Liver (tissue), 3 donors: ENCODE data around the gene PEAK1.

Experiments
- ATF3 ChIP-seq: IDR thresholded peaks from 2 replicates; pipeline ENCODE4 v1.6.1; 2016; ENCODE audit warnings: antibody characterized with exemption
- CTCF ChIP-seq: fragments of 150-350 bp; IDR thresholded peaks from 2 replicates; pipeline ENCODE4 v1.5.1; 2017; ENCODE audit warnings: improper control_type of control experiment, low read depth, low read length; ENCODE audit not compliant: missing input control
- GABPA ChIP-seq, 2 donors: IDR thresholded peaks in 1 of 2; conservative IDR thresholded peaks in 1 of 2; 2 replicates each; pipeline ENCODE4 v1.6.1; 2016; ENCODE audit warnings: antibody characterized with exemption in 2 of 2, mild to moderate bottlenecking in 1 of 2, moderate library complexity in 1 of 2
- REST ChIP-seq: IDR thresholded peaks from 2 replicates; pipeline ENCODE4 v1.6.1; 2016; ENCODE audit warnings: antibody characterized with exemption, mild to moderate bottlenecking
- SP1 ChIP-seq: IDR thresholded peaks from 2 replicates; pipeline ENCODE4 v1.6.1; 2018; ENCODE audit warnings: antibody characterized with exemption, mild to moderate bottlenecking
- TAF1 ChIP-seq: conservative IDR thresholded peaks from 2 replicates; pipeline ENCODE4 v1.6.1; 2016; ENCODE audit warnings: antibody characterized with exemption, mild to moderate bottlenecking
- YY1 ChIP-seq: IDR thresholded peaks from 2 replicates; pipeline ENCODE4 v1.6.1; 2016; ENCODE audit warnings: antibody characterized with exemption, mild to moderate bottlenecking
- TF ChIP-seq, protein P1 (sequence below): IDR thresholded peaks from 2 replicates; pipeline ENCODE4 v1.6.1; 2016; ENCODE audit warnings: antibody characterized with exemption
- TF ChIP-seq, protein P2 (sequence below): IDR thresholded peaks from 2 replicates; pipeline ENCODE4 v1.6.1; 2016; ENCODE audit warnings: antibody characterized with exemption
- donor health status: healthy.
- donor health status: healthy.

GRCh38 chr15:77386626-77387025 is 33.3 kb downstream of the PEAK1 start:
- TF ChIP-seq CTCF (no peak), ATF3 (no peak), TAF1 (no peak), REST (no peak), GABPA (IDR thresholded peaks at IDR 0.05 in 1 of 2, conservative IDR thresholded peaks at IDR 0.05 in 1 of 2) (no peak), SP1 (no peak), YY1 (no peak)
- TF ChIP-seq, protein P1, sequence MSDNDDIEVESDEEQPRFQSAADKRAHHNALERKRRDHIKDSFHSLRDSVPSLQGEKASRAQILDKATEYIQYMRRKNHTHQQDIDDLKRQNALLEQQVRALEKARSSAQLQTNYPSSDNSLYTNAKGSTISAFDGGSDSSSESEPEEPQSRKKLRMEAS, result no peak
- TF ChIP-seq, protein P2, sequence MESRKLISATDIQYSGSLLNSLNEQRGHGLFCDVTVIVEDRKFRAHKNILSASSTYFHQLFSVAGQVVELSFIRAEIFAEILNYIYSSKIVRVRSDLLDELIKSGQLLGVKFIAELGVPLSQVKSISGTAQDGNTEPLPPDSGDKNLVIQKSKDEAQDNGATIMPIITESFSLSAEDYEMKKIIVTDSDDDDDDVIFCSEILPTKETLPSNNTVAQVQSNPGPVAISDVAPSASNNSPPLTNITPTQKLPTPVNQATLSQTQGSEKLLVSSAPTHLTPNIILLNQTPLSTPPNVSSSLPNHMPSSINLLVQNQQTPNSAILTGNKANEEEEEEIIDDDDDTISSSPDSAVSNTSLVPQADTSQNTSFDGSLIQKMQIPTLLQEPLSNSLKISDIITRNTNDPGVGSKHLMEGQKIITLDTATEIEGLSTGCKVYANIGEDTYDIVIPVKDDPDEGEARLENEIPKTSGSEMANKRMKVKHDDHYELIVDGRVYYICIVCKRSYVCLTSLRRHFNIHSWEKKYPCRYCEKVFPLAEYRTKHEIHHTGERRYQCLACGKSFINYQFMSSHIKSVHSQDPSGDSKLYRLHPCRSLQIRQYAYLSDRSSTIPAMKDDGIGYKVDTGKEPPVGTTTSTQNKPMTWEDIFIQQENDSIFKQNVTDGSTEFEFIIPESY, result no peak
